Measurements from ENCODE around the gene VEZT.

DNA sequence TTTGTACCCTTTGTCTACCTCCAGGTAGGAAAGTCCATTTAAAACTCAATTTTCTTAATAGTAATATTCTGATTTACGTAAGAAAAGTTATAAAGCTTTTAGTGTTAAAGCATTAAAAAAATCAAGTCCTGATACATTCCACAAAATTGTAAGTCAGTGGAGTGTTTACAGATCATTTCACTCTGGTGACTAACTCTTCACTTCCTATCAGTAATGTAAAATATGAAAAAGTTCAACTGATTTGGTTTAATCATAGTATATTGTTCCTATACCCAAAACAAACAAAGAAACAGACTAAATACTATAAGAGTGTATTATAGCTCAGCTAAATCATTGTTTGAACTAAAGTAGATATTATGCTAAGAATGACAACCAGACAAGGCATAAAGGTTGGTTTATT lies 85.9 kb downstream of the VEZT start:
- TF ChIP-seq POLR2A (IDR thresholded peaks at IDR 0.05) = no peak
- no peak for TF ChIP-seq EP300 (IDR thresholded peaks at IDR 0.05)
- TF ChIP-seq, protein P1, sequence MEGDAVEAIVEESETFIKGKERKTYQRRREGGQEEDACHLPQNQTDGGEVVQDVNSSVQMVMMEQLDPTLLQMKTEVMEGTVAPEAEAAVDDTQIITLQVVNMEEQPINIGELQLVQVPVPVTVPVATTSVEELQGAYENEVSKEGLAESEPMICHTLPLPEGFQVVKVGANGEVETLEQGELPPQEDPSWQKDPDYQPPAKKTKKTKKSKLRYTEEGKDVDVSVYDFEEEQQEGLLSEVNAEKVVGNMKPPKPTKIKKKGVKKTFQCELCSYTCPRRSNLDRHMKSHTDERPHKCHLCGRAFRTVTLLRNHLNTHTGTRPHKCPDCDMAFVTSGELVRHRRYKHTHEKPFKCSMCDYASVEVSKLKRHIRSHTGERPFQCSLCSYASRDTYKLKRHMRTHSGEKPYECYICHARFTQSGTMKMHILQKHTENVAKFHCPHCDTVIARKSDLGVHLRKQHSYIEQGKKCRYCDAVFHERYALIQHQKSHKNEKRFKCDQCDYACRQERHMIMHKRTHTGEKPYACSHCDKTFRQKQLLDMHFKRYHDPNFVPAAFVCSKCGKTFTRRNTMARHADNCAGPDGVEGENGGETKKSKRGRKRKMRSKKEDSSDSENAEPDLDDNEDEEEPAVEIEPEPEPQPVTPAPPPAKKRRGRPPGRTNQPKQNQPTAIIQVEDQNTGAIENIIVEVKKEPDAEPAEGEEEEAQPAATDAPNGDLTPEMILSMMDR (IDR thresholded peaks at IDR 0.05) = no peak

Data from ovary (tissue), 3 donors.